Inferior parietal cortex (tissue), 1 donor: ENCODE data around the gene TTC28.

Experiments
- DNase-seq: peaks from one replicate; pipeline ENCODE4 v3.0.0-alpha.2; 2016; ENCODE audit errors: extremely low spot score

The TTC28 gene

DNA sequence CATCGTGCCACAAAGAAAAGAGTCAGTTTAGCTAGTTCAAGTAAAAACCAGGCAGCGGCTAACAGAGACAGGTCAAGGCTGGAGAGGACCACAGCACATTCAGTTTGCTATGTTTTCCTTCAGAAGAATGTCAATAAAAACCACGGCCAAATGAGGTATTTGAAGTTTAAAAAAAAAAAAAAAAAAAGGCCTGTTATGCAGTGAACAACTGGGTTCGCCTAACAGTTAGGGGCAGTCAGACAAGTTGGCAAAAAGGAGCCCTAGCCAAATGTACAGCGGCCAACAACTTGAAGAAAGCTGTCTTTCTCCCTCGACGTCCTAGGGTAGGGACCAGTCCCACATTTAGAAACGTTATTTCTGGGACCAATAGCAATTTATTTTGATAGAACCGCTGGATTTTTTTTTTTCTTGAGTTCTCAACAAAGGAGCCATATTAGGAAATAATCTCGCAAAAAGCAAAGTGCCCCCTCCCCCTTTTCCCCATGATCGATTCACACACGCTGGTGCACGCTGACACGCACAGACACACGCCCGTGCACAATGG, 237.8 kb downstream of the TTC28 start:
- no peak for DNase-seq

DNA sequence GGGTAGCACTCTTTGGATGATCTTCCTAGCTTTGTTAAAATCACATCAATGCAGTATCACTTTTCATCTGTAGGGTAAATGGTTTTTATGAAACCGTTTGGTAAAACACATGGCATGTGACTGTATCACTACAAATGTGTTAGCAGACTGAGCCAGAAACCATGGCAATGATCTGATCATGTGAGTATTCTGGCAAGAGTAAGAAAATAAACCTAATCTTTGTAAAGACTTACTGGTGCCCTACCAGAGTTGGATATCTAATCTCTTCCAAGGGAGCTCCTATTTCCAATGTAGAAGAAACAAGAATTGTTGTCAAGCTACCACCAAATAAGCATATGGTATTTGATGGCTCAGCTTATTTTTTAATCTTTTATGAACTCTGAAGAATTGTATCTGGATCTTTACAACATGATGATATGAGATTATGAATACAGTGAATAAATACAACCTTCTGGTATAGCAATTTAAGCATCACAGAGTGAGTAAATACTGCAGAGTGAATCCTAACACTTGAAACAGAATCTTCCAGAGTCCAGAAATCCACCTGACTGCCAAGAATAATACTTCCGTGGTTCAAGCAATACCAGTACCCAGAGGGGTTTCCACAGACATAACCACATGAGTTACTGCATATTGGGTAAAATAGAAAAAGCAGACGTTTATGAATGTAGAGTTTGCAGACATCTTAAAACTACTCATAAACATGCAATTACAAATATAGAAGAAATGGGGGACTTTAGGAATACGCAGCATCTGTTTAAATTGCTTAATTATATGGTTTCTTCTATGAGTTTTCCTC, 238.8 kb downstream of the TTC28 start:
- peak; percentile 53 for DNase-seq

DNA sequence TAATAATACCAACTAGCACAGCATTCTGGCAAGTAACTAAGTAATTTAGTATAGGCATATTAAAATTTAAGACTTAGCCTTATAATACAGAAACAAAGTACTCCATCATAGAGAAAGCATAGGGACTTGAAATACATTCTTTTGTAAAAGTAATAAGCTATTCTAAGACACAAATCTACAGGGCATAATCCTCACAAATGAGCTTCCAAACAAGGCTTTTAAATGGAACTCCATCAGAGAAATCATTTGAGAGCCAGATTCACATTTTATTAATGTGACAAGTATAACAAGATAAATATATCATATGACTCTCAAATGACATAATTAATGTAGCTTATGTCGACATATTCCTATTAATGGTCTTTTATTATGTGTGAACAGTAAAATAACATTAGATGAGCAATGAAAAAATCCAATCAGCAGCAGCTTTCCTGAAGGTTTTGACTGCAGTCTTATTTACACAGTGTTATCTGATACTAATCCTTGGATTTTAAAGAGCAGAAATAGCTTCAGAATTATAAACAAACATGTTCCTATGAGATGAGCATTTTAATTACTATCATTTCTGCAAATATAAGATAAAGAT, 241.4 kb downstream of the TTC28 start:
- no peak for DNase-seq

DNA sequence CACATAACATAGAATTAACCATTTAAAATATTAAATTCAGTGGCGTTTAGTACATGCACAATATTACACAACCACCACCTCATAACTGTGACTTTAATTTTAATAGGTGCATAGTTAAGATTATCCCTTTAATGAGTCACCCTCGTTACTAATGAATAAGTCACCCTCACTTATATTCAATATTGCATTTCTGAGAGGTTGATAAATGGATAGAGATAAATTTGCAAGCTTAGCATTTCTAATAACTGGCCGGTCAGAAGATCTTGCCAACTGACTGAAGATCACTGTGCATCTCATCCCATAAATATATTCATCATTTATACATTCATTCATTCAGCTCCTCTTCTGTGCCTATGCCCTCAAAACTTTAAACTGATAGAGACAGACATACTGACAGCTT, 243.7 kb downstream of the TTC28 start:
- no peak for DNase-seq

DNA sequence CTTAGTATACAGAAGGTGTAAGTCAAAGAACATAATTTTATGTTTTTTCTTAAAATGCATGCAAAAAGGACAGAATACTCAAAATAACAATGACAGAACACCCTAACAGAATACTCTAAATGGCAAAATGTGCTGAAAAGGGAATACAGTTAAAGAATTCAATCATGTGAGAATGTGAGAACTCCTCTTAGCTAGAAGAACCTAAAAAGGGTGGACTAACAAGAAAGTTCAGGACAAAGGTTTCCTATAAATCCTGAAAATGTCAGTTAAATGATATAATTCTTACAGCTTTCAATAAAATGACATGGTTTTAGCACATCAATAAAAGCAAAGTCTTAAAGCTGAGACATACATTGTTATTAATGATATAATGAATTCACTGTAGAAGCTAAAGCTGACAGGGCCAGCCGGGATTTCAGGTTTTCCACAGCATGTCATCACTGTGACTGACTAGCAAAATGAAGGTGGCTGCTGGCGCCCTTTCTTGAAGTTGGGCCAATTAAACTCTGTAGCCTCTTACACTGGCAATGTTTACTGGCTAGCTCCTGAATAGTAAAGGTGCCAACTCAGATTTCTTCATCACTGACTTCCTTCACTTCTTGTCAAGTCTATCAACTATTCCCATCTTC, 244.4 kb downstream of the TTC28 start:
- DNase-seq: no peak

DNA sequence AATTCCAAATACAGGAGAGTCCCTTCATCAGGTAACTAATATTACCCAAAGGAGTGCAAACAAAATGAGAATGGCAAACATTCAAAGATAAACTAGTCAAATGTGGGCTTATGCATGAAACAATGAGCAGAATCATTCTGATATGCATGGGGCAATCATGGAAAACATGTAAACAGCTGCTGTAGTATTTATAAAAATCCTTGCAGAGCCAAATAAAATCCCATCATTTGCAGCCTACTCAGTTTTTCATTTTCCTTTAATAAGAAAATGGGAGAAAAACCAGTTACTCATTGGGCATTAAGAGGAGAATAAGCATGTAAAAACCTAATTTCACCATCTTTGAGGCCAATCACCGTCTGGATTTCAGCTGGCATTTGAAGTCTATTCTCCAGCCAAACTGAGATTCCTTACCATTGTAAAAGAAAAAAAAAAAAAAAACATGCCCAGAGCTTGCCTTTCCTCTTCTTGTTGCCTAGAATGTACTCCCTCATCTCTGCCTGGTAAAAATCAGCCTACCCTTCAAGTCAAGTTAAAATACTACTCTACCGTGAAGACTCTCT, 249.1 kb downstream of the TTC28 start:
- no peak for DNase-seq

DNA sequence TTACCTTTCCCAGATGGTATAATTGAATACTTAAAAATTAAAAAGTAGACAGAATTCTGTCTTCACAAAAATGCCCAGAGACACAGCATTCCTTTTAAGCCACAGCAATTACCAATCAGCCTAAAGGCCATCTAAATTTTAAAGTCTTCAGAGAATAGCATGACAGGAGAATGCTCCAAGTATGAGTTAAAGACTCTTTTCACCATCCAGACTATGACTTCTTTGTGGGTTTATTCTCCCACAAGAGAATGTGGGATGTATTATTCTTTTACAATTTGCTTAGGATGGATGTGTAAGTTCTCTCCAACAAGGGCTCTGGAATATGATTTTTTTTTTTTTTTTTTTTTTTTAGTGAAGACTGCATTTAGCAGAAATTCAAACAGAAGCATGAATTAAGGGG, 249.9 kb downstream of the TTC28 start:
- DNase-seq: no peak

DNA sequence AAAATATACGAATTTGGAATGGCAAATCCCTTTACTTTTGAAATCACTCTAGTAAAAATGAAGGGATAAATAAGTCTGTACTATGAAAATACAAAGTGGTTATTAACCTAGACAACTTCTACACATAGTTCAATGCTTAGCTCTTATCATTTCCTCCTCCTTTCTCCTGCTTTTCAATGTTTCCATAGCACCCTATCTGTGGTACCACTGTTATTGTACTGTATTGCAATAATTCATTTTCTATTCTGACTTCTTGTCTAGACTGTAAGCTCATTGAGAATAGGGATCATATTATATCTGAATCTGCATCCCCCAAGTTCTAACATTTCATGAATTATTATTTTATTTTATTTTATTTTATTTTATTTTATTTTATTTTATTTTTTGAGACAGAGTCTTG, 251.4 kb downstream of the TTC28 start:
- DNase-seq: no peak

DNA sequence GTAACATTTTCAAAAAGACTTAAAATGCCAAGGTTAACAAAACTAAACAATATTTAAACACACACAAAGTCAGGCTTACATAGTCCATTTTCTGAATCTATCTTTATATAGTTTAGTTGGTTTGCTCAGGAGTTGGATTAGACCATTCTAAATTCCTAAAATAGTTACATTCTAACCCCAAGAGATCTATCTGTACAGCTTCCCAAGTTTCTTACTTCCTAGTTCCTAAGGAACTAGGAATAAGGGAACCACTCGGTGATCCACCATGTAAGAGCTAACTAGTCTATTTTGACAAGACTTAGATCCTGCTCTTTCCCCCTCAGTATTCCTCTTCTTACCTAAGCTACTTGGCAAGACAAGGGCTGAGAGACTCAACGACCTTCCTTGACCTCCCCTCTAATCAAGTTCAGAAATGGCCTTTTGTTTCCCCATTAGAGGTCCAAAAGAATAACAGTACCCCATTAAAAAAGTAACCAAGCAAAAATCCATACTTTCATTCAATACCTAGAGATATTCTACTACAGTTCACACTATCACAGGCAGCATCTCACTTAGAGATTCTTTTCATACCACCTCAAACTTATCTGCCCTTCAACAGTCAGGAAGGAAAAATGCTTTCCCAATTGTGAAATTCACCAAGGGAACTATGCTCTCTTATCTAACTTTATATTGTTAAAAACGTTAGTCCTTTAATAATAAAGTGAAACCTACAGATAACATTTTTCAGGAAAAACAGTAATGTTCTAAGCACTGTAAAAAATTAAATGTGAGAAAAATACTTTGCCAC, 253.1 kb downstream of the TTC28 start:
- DNase-seq: no peak

DNA sequence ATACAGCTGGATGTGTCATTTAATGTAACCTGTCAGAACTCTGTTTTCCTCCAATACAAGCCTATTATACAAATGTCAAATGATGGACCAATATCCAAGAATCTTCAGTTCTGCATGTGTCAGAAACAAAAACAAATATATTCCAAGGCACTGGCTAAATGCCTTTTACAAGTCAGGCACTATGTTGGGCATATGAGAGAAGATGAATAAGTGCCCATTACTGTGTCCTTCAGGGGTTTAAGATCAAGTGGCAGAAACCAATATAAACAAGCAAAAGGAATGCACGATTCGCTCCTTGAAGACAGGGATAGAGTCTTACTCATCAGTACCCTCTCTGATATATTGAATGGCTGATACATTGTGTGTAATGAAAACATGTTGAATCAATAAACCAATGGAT, 254.4 kb downstream of the TTC28 start:
- DNase-seq: no peak

DNA sequence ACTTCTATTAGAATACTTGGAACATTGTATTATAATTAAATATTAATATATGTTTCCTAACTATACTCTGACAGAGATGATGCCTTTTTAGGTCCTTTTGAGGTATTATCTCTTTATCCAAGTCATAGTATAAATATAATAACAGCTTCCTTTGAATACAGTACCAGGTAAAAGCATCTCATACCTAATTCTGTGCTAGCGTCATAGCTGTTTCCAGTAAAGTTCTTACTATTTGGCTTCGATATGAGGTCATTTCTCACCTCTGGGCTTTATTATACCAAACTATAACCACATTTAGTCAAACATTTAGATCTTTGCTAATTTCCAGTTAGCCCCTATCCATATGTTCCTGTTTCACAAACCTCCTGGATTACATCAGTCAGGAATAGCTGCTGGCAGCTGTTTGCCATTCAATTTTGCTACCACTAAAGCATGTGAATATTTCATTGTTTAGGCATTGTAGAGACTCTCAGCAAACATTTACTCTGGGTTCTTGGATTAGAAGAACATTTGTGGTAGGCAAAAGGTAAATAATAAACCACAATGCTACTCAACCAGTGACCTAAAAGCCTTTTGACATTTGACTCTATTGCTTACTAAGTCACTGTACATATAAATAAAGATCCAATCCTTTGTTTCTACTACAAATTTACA, 255.1 kb downstream of the TTC28 start:
- no peak for DNase-seq

DNA sequence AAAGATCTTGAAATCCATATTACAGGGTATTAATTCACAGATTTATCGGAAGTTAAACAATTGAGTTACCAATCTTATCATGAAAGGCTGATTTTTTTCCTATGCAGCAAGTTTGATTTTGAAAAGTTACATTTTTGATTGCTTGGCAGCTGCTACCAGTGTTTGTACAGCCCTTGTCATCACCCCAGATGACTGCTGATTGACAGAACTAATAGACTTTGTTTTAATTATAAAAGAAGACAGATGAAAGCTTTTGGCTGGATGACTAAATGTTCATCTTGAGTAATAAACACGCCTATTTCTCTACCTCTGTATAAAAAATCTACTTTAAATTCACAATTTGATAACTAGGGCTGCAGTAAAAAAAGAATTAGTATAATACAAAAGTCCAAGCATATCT, 259.7 kb downstream of the TTC28 start:
- no peak for DNase-seq

DNA sequence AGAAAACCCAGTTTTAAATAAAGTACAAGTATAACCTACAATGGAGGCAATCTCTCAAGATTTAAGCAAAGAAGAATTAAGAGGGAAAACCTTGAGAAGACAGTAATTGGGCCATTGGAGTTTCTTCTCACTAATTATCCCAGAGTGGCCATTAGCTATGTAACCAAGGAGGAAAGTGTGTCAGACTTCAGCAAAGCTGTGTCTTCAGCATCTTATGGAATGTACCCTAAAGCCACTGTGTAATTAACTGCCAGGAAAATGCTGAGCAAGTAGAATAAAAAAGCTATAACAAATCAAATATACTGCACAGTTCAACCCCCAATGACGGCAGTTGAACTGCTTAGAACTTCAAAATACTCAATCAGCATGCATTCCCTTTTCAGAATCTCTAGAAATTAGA, 261.6 kb downstream of the TTC28 start:
- no peak for DNase-seq

DNA sequence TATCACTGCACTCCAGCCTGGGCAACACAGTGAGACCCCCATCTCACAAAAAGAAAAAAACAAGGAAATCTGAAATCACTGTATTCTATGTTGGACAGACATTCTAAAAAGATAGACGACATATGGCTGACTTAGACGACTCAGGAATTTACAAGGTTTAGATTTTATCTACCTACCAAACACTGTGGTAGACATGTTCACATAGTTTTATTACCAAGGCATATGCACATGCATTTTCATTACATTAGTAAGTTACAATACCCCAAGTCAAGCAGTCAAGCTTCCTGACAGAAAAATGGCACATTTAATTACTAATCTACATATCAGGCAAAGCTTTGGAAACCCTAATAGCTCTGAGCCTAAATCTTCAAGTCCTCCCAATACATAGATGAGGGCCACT, 262.2 kb downstream of the TTC28 start:
- no peak for DNase-seq

DNA sequence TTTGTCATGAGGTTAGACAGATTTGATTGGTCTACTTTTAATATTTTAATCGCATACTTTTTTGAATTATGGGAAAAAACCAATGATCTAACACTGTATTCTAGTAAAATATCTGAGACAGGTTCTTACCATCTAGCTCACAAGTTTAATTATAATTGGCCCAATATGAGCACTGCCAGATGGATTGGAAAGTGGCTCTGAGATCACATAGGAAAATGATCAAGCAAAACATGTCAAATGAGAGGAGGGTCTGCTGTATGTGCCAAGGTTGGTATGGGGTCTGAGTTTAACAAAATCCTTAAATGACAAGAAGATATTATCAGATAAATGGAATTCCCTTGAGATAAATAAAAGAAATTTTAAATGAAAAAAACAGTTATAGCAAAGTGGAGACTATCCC, 264.7 kb downstream of the TTC28 start:
- DNase-seq: no peak

DNA sequence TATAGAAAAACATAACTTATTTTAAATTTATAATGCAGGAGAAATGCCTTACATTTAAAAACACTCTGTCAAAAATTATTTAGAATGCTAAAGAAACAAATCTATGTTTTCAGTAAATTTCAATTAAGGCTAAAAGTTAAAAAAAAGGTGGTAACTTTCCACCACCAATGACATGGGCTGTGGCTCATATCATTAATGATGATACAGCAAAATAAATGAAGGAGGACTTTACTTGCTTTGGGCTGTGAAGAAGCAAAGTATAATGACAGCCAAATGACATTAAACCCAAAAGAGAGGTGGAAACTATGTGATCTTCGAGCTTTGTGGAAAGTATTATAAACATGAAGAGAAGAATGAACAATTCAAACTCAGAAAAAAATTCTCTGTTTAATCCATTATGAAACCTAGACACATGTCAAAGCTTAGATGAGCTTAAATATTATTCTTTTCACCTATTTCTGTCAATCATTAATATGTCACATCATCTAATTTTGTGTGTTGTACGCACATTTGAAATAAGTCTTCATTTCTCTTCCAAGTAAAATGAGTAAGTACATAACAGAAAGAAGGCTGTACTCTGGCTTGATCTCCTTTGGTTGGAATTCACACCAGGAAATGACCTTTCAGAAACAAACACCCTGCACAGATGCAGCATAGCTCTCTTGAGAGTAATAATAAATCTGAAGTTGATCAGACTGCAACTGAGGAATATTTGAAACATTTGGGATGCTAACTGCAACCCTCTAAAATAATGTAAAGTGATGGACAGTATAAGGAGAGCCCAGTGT, 265.8 kb downstream of the TTC28 start:
- no peak for DNase-seq

DNA sequence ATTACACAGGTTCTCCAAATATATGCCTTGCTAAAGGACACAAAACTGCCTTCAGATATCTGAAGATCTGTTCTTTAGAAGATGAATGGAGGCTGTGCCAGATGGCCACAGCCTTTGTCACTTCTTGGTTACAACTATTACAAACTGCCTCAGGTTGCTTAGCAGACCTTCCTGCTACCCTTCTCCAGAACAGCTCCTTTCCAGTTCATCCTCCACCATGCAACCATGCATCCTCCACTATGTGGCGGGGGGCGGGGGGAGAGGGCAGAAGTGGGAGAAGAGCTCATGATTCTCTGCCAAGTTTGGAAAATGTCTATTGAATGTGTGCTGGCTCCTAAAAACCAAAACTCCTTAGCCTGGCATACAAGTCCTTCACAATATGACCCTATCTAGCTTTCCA, 267.5 kb downstream of the TTC28 start:
- no peak for DNase-seq

DNA sequence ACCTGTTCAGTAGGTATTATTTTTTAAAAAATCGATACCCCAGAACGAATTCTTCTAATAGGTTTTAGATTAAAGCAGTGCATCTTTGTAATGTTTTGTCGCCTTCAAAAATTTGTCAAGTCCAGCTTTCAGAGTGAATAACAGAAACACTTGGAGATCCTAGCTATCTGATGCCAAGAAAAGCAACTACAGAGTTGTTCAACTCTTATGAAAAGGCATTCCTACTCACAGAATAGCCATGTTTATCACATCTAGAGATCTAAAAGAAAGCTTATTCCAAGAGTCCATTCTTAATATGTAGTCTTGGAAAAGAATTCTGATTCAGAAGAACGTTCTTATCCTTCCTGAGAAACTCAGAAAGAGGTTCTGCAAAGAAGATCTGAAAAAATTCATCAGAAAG, 268.5 kb downstream of the TTC28 start:
- no peak for DNase-seq

DNA sequence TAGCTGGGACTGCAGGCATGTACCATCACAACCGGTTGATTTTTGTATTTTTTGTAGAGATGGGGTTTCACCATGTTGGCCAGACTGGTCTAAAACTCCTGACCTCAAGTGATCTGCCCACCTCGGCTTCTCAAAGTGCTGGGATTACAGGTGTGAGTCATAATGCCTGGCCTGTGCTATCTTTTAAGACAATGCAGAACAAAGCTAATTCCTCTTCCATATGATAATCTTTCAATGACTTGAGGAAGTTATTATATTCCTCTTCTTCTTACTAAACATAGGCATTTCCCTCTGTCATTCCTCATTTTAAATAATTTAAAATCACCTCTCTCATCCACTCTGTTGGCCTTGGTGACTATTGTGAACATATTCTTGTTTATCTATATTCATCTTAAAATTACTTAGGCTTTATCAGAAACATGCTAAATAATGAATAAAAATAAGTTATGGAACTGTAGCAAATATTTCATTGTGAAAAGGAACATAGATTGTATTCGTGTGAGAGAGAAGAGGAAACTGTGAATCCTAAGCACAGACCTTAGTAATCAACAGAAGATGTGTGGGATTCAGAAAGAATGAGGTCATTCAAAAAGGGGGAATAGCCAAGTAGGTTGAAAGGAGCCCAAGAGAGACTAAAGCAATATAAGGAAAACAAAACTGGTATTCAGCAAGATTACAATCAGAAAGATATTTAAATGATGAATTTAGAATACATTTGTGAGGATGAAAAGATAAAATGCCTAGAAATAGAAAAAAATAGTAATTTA, 269.4 kb downstream of the TTC28 start:
- no peak for DNase-seq

DNA sequence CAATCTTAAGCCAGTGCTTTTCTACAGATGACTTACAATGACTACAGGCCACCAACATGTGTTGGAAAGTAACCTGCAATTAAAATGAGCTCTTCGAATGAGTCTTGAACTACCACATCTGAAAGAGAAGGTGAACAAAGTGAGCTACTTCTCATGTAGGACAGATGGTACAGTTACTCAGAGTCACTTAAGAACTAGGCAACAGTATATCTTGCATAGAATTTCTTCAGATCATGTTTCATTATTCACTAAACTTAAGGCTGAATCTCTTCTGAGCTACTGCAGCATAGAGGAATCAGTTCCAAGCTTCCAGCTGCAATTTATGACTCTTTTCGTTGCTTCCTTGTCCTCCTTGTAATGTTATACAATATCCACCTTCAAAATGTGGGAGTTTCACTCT, 270.9 kb downstream of the TTC28 start:
- no peak for DNase-seq
